GM18951 (cell line): ENCODE data around the gene LRRC72.
"Not testable (repeated sequence)": the region's sequence is repeated elsewhere in the genome, so short reads cannot be mapped to it uniquely, and the experiment has no call there.

Source experiments
- POLR2A ChIP-seq: IDR thresholded peaks from 4 replicates; pipeline ENCODE4 v1.6.1; 2011; ENCODE audit warnings: mild to moderate bottlenecking; ENCODE audit not compliant: insufficient read length, insufficient read depth; ENCODE audit errors: extremely low read depth
- in situ Hi-C: fragments of 300-500 bp; cut with MboI; formaldehyde crosslinking; loops from one replicate; pipeline ENCODE4 v1.12.0; 2022; ENCODE audit warnings: low sequenced_read_pairs, mixed read lengths, inconsistent platforms; ENCODE audit not compliant: unreplicated experiment

LRRC72 gene

DNA sequence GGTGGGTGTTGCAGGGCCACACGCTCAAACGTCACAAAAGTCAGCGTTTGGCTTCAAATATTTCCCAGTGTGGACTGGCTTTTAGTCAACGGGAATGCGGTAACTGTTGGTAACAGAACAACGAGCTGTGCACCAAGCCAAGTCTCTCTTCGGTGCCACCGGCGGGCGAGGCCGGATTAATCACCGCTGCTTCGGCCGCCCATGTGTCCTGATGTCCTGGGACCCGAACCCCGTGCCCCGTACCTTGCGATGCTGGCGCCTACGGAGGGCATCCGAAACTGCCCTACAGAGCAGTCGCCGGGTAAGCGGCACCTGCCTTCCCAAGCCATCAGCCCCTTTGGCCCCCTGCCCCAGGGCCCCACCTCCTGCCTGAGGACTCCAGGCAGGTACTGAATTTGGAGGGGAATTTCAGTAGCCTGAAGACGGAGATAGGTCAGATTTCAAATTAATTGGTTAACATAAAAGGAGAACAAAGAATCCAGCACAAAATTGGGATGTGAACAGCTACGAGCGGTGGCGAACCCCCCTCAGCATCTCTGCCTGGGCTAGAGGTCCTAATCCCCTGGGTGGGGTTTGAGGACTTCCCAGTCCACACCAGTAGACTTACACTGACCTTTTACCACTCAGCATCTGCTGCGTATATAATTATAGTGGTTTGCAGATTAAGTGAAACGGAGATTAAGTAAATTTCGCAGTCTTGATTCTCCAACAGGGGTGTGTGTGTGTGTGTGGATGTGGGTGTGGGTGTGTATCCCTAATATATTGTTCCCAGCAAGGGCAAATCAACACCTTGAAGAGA is at the start of gene LRRC72:
Gene LRRC72 (plus strand): TSS at position 84 of the 799 bp plus-strand sequence. CDS start 128 bp downstream, at position 212.
- in situ Hi-C loops: no loop called here
- TF ChIP-seq POLR2A: no peak

DNA sequence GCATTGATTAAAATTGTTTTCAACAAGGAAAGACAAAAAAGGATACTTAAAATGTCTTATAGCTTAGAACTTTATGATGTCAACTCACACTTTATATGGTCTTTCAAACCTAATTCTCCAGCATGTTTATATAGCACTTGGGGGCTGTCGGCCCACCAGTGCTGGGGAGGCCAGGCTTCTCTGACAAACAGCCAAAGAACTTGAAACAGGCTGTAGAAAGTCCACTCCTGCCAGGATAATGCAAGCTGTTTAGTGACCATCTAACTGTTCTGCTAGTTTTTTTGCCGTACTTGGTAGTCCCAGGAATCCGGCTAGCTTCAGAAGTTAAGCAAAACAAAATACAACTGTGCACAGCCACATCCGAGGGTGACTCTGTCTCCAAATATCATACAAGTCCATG is 47.5 kb upstream of the LRRC72 start:
- in situ Hi-C loops: no loop called here
- no peak for TF ChIP-seq POLR2A

DNA sequence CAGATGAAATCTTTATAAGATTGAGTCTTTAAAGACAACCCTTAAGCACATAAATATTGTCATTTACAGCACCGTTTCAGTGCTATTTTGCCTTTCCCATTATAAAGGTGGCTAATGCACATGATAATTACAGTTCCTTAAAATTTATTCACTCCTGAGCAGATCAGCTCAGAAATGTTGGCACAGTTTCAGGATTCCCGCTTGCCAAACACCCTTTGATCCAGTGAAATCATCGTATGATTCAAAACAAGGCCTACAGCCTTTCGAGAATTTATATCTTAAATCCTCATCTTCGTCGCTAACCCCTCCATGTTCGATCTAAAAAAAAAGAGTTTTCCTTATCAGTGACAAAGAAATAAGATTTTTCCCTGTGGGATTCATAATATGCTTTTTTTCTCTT is 47.0 kb upstream of the LRRC72 start:
- no peak for TF ChIP-seq POLR2A
- in situ Hi-C loops: no loop called here

DNA sequence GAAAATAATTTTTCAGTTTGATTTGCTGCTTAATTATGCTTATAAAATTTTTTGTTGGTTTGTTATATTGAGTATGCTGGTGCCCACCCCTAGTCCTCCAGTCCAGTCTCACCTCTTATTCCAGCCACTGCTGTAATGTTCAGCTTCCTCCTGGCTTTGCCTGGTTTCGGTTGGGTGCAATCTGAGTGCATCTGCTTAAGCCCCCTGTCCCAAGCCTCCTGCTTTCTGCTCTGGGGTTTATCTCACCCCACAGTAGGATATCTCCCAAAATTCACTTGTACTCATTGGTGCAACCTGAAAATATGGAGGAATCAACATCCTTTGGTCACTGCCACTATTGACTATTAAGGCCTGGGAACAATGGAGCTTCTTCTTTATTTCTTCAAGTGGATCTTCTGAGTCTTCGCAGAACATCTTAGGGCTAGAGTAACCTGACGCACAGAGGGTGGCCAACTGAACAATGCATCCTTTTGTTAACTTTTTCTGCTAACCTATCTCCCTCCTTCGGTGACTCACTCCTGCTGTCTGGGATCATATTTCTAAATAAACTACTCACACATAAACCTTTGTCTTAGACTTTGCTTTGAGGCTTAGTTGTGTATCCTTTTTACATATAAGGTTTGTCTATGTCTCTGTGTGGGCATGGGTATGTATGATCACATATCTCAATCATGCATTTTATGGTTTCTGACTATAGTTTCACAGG is 42.0 kb upstream of the LRRC72 start:
- in situ Hi-C loops: no loop called here
- TF ChIP-seq POLR2A: no peak

DNA sequence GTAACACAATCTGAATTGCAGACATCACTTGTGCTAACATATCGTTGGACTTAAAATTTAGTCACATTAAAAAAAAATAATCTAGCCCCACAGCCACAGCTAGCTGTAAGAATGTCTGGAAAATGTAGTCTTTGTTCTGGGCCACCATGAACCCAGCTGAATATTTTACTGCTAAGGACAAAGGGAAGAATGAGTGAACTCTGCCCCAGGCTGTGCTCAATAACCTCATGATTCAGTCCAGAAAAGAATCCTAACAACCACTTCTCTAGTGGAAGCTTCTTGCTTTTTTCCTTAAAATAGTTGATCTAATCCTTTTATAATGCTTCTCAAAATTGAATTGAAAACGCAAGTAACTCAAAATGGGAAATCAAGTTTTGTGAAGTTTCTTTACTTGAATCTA is 35.5 kb upstream of the LRRC72 start:
- in situ Hi-C loops: no loop called here

DNA sequence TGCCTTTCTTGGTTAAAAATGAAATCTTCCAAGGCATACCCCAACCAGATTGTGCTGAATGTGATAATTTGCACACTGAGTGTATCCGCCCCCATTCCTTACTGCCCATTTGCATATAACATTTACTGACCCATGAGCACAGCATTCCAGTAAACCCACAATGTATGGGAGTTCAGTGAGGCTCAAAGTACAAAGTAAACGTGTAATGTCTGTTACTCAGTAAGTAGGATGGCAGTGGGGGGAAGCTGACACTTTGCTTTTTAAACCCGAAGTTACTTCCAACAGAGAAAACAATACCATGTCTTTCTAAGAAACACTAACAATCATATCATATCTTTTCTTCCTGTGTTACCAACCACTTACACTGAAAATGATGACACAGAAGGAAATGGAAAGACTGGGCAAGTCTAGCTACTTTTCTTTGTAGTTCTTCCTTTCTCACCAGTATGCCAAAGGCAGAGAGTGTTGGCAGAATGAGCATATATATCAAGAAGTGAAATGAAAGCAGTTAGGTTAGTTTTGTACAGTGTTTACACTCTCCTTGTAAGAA is 34.0 kb upstream of the LRRC72 start:
- no peak for TF ChIP-seq POLR2A
- in situ Hi-C loops: no loop called here

More for the DNA sequence above, 35.5 kb upstream of the LRRC72 start:
- TF ChIP-seq POLR2A: no peak

DNA sequence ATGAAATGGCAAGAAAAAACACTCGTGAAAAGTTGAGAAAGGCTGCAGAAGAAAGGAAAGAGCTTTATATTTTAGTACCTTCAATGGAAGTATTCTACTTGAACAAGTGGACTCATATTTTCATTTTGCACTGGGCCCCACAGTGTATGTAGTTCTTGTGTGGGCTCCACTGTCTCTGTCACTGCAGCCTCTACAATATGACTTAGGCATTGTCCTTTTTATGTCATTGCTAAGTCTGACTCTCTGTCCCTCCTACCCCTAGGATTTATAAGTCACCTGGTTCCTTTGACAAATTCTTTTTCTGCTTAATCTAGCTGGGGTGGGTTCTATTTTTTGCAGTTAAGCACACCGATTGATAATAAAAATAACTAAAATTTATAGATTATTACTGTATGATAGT is 33.4 kb upstream of the LRRC72 start:
- in situ Hi-C loops: no loop called here
- TF ChIP-seq POLR2A: no peak

DNA sequence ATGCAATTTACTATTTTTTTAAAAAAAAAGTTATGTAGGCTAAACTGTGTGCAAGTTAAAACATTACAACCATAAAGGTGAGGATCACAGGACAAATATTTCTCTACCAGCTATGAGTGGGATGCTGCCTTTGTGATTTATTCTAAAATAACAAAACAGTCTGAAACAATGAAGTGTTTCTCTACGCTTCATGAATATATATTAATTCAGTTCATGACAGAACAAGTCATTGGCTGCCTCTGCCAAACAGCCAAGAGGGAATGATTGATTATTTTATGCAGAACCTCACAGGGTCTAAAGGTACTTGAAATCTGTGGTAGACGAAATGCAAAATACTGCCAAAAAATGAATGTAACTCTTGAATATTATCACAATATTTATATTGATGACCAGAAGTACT is 32.1 kb upstream of the LRRC72 start:
- no peak for TF ChIP-seq POLR2A
- in situ Hi-C loops: no loop called here

DNA sequence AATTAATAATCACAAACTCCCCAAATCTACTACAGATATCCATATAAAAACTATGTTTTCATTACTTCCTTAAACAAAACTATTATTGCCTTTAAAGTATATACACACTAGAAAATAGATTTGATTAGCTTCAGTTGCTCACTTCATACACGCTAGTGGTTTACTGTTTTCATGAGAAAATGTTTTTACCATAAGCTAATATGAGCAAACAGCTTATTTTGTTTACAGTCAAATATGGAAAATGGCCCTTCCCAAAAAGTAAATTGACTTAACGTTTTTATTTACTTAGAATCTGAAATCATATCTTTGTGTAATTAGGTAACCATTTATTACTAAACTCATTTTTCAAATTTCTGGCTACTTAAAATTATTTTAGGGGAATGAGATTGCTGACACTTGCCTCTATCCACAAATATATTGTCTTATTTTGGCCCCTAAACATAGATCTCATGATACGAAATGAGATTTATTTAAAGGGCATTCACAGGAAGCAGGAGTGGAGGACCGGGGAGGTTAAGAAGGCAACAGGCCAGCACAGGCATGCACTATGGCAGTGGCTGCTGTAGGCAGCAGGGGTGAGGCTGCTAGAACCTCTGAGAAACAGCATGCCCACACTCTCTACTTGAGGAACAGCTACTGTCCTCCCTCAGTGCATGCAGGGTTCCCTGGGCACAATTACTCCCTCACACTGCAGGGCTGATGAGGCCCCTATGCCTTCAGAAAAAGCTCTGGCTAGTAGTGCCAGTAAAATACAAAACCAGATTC is 31.5 kb upstream of the LRRC72 start:
- no peak for TF ChIP-seq POLR2A
- in situ Hi-C loops: no loop called here

DNA sequence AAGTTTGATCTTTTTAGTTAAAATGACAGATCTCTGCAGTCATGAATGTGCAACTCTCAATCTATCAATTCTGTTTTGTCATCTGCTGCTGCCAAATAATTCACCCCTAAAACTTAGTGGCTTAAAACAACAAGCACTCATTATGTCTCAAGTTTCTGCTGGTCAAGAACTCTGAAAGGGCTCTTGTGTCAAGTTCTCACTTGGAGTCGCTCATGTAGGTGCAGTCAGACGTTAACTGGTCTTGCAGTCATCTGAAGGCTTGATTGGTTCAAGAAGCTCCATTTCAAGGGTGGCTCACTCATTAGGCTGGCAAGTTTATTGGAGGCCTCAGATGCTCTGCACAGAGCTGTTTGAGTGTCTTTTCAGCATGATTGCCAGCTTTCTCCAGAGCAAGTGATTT is 28.5 kb upstream of the LRRC72 start:
- in situ Hi-C loops: no loop called here
- TF ChIP-seq POLR2A: no peak

DNA sequence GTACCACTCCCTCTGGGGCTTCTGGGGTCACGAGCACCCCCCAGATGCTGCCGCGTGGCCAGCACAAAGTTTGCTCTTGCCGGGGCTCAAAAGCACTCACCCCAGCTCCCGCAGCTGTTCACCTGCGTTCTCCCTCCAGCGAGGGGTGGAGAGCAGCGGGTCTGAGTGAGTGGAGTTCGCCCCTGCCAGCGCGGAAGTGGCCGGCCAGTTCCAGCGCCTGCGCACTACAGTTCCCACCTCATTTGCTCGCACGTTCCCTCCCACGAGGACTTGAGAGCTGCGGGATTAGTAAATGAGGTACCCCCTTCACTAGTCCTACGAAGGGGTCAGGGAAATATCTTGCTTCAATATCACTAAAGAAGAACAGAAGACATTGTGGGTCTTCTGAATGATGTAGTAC is 24.3 kb upstream of the LRRC72 start:
- TF ChIP-seq POLR2A: no peak

DNA sequence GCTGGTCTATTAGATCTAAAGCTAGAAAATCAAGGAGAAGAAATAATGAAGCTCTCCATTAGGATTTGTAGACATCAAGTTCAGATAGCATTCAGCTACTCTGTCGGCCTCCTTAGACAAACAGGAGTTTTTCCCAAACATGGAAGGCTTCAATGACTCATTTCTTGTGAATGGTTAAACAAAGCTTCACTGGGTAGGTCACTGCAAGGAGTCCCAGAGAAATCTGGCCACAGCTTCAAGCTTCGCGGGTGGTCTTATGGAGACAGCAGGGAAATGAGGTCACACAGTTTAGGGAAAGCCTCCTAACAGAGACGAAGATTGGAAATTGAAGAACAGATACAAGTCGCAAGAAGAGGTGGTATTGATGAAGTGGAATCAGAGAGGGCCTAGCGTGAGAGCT is 22.6 kb upstream of the LRRC72 start:
- in situ Hi-C loops: no loop called here
- TF ChIP-seq POLR2A: no peak

More for the DNA sequence above, 24.3 kb upstream of the LRRC72 start:
- in situ Hi-C loops: no loop called here

DNA sequence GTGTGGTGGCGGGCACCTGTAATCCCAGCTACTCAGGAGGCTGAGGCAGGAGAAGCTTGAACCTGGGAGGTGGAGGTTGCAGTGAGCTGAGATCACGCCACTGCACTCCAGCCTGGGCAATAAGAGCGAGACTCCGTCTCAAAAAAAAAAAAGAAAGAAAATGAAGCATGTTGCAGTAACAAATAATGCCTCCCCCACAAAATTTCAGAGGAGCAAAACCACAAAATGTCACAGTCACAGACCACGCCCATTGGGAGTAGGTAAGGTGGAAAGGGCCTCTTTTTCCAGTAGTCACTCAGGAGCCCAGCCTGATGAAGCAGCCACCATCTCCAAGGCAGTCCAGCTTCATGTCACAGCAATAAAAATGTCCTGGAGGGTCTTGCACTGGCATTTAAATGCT is 20.2 kb upstream of the LRRC72 start:
- in situ Hi-C loops: not testable (repeated sequence)
